GM23338 (cell line): ENCODE measurements around the gene VPS72.

Experiments used
- CREB1 ChIP-seq: fragments of 250-450 bp; sonication (Bioruptor Pico); IDR thresholded peaks from 2 replicates; pipeline ENCODE4 v1.5.0; 2020; ENCODE audit warnings: low read depth, mild to moderate bottlenecking, moderate library complexity
- EZH2 ChIP-seq: fragments of 200-600 bp; sonication (generic); IDR thresholded peaks from one replicate; pipeline ENCODE4 v1.8.0; 2017; ENCODE audit warnings: antibody characterized with exemption, mild to moderate bottlenecking, low read depth; ENCODE audit not compliant: unreplicated experiment
- EZH2phosphoT487 ChIP-seq: fragments of 200-600 bp; sonication (generic); IDR thresholded peaks from one replicate; pipeline ENCODE4 v1.8.1; 2018; ENCODE audit warnings: antibody characterized with exemption; ENCODE audit not compliant: unreplicated experiment
- JUNB ChIP-seq: IDR thresholded peaks from one replicate; pipeline ENCODE4 v1.6.1; 2016; ENCODE audit warnings: antibody characterized with exemption; ENCODE audit not compliant: unreplicated experiment
- NANOG ChIP-seq: IDR thresholded peaks from 2 replicates; pipeline ENCODE4 v1.6.1; 2016; ENCODE audit warnings: antibody characterized with exemption, borderline replicate concordance
- POLR2AphosphoS5 ChIP-seq: IDR thresholded peaks from 2 replicates; pipeline ENCODE4 v1.6.1; 2016; ENCODE audit warnings: antibody characterized with exemption, low read depth
- STAT1 ChIP-seq: IDR thresholded peaks from one replicate; pipeline ENCODE4 v1.6.1; 2016; ENCODE audit warnings: antibody characterized with exemption; ENCODE audit not compliant: unreplicated experiment
- ZNF331 ChIP-seq: fragments of 250-450 bp; sonication (Bioruptor Pico); IDR thresholded peaks from 2 replicates; pipeline ENCODE4 v1.5.0; 2020; ENCODE audit warnings: low read depth, mild to moderate bottlenecking, moderate library complexity
- TF ChIP-seq, protein P1 (sequence below): IDR thresholded peaks from 2 replicates; pipeline ENCODE4 v1.6.1; 2016; ENCODE audit warnings: antibody characterized with exemption
- TF ChIP-seq, protein P2 (sequence below), 2 experiments: fragments of 200-600 bp in 1 of 2; sonication (generic) in 1 of 2; conservative IDR thresholded peaks; 2 replicates each; pipeline versions ENCODE4 v1.5.1 to v1.6.1; 2016 to 2017; ENCODE audit warnings: antibody characterized with exemption in 2 of 2, low read depth in 2 of 2, mild to moderate bottlenecking in 2 of 2, moderate library complexity in 1 of 2
- TF ChIP-seq, protein P3 (sequence below): IDR thresholded peaks from one replicate; pipeline ENCODE4 v1.6.1; 2018; ENCODE audit warnings: antibody characterized with exemption; ENCODE audit not compliant: unreplicated experiment

DNA sequence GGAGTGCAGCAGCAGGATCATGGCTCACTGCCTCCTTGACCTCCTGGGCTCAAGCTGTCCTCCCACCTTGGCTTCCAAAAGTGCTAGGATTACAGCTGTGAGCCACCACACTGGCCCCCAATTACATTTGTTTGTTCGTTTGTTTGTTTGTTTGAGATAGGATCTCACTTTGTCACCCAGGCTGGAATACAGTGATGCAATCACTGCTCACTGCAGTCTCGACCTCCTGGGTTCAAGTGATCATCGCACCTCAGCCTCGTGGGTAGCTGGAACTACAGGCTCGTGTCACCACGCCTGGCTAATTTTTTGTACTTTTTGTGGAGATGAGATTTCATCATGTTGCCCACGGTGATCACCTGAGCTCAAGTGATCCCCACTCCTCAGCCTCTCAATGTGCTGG is 2.0 kb upstream of the VPS72 start:
- TF ChIP-seq, protein P1, sequence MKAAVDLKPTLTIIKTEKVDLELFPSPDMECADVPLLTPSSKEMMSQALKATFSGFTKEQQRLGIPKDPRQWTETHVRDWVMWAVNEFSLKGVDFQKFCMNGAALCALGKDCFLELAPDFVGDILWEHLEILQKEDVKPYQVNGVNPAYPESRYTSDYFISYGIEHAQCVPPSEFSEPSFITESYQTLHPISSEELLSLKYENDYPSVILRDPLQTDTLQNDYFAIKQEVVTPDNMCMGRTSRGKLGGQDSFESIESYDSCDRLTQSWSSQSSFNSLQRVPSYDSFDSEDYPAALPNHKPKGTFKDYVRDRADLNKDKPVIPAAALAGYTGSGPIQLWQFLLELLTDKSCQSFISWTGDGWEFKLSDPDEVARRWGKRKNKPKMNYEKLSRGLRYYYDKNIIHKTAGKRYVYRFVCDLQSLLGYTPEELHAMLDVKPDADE: no peak
- TF ChIP-seq CREB1 (CRISPR knock-in tag) (no peak), POLR2AphosphoS5 (no peak), STAT1 (no peak), EZH2 (no peak), JUNB (no peak), EZH2phosphoT487 (no peak), ZNF331 (CRISPR knock-in tag) (no peak), NANOG (no peak)
- TF ChIP-seq, protein P2, sequence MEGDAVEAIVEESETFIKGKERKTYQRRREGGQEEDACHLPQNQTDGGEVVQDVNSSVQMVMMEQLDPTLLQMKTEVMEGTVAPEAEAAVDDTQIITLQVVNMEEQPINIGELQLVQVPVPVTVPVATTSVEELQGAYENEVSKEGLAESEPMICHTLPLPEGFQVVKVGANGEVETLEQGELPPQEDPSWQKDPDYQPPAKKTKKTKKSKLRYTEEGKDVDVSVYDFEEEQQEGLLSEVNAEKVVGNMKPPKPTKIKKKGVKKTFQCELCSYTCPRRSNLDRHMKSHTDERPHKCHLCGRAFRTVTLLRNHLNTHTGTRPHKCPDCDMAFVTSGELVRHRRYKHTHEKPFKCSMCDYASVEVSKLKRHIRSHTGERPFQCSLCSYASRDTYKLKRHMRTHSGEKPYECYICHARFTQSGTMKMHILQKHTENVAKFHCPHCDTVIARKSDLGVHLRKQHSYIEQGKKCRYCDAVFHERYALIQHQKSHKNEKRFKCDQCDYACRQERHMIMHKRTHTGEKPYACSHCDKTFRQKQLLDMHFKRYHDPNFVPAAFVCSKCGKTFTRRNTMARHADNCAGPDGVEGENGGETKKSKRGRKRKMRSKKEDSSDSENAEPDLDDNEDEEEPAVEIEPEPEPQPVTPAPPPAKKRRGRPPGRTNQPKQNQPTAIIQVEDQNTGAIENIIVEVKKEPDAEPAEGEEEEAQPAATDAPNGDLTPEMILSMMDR (conservative IDR thresholded peaks at IDR 0.05; ENCODE audit: low read depth in 2 of 2): no peak
- TF ChIP-seq, protein P3, sequence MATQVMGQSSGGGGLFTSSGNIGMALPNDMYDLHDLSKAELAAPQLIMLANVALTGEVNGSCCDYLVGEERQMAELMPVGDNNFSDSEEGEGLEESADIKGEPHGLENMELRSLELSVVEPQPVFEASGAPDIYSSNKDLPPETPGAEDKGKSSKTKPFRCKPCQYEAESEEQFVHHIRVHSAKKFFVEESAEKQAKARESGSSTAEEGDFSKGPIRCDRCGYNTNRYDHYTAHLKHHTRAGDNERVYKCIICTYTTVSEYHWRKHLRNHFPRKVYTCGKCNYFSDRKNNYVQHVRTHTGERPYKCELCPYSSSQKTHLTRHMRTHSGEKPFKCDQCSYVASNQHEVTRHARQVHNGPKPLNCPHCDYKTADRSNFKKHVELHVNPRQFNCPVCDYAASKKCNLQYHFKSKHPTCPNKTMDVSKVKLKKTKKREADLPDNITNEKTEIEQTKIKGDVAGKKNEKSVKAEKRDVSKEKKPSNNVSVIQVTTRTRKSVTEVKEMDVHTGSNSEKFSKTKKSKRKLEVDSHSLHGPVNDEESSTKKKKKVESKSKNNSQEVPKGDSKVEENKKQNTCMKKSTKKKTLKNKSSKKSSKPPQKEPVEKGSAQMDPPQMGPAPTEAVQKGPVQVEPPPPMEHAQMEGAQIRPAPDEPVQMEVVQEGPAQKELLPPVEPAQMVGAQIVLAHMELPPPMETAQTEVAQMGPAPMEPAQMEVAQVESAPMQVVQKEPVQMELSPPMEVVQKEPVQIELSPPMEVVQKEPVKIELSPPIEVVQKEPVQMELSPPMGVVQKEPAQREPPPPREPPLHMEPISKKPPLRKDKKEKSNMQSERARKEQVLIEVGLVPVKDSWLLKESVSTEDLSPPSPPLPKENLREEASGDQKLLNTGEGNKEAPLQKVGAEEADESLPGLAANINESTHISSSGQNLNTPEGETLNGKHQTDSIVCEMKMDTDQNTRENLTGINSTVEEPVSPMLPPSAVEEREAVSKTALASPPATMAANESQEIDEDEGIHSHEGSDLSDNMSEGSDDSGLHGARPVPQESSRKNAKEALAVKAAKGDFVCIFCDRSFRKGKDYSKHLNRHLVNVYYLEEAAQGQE: no peak
